Activated naive CD8-positive, alpha-beta T cell (primary cell): ENCODE measurements around the gene SRPK2.

Source experiments
- H3K27ac Mint-ChIP-seq: one replicate; pipeline ENCODE4 v1.8.0; 2021; ENCODE audit warnings: mixed read lengths
- H3K27me3 Mint-ChIP-seq: one replicate; pipeline ENCODE4 v1.8.0; 2021; ENCODE audit warnings: mixed read lengths
- H3K36me3 Mint-ChIP-seq: one replicate; pipeline ENCODE4 v1.8.0; 2021; ENCODE audit warnings: mixed read lengths
- H3K4me1 Mint-ChIP-seq: one replicate; pipeline ENCODE4 v1.8.0; 2021; ENCODE audit warnings: low read depth, mixed read lengths
- H3K4me3 Mint-ChIP-seq: one replicate; pipeline ENCODE4 v1.8.0; 2021; ENCODE audit warnings: mild to moderate bottlenecking, mixed read lengths
- H3K9me3 Mint-ChIP-seq: one replicate; pipeline ENCODE4 v1.8.0; 2021; ENCODE audit warnings: low read depth, mixed read lengths

SRPK2 gene

GRCh38 chr7:105224884-105225651 lies 163.7 kb downstream of the SRPK2 start:
- Mint-ChIP-seq H3K4me3 (no peak overlapping the region), H3K4me1 (peaks cover 35% of the 10 kb centered on the region), H3K9me3 (no peaks in the 10 kb centered on the region), H3K27ac (no peak overlapping the region), H3K36me3 (peaks cover 7% of the 10 kb centered on the region), H3K27me3 (no peaks in the 10 kb centered on the region)

- Mint-ChIP-seq H3K36me3 (peaks cover 5% of the 10 kb centered on the region), H3K9me3 (no peaks in the 10 kb centered on the region), H3K27ac (no peak overlapping the region), H3K4me1 (peaks cover 39% of the 10 kb centered on the region), H3K27me3 (no peaks in the 10 kb centered on the region), H3K4me3 (no peak overlapping the region)
These were observed 165.8 kb downstream of the SRPK2 start for GRCh38 chr7:105222953-105223352.

DNA sequence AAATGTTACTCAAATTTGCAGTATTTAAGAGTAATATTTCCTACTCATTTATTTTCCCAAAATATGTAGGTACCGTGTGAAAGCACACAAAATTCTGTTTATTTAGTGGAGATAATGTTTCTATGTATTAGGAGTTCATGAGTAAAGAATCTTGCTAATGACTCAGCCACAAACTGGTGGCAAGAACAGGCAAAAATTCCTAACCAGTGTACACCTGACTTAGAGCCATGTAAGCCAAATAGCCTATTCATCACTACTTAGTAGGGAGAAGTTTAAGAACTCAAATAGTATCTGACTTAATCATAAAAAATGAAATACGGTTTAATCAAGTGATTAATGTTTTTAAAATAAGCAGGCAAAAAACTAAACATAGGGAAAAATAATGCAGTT lies 169.0 kb downstream of the SRPK2 start:
- Mint-ChIP-seq H3K4me1 (peaks cover 49% of the 10 kb centered on the region), H3K27ac (no peak overlapping the region)

GRCh38 chr7:105218939-105219770 lies 169.6 kb downstream of the SRPK2 start:
- Mint-ChIP-seq H3K9me3 (no peaks in the 10 kb centered on the region), H3K27ac (no peak overlapping the region), H3K27me3 (no peaks in the 10 kb centered on the region), H3K4me3 (no peak overlapping the region), H3K36me3 (peaks cover 2% of the 10 kb centered on the region), H3K4me1 (peaks cover 50% of the 10 kb centered on the region)

More for the DNA sequence above, 169.0 kb downstream of the SRPK2 start:
- H3K9me3 Mint-ChIP-seq = no peaks in the 10 kb centered on the region
- no peak overlapping the region for H3K4me3 Mint-ChIP-seq
- peaks cover 2% of the 10 kb centered on the region for H3K36me3 Mint-ChIP-seq
- no peaks in the 10 kb centered on the region for H3K27me3 Mint-ChIP-seq

- peaks cover 54% of the 10 kb centered on the region for H3K4me1 Mint-ChIP-seq
- H3K27ac Mint-ChIP-seq = peak overlapping the region; percentile 58
- peaks cover 2% of the 10 kb centered on the region for H3K36me3 Mint-ChIP-seq
- H3K27me3 Mint-ChIP-seq = no peaks in the 10 kb centered on the region
- no peaks in the 10 kb centered on the region for H3K9me3 Mint-ChIP-seq
- H3K4me3 Mint-ChIP-seq = no peak overlapping the region
These were observed 170.5 kb downstream of the SRPK2 start for GRCh38 chr7:105218215-105218614.

DNA sequence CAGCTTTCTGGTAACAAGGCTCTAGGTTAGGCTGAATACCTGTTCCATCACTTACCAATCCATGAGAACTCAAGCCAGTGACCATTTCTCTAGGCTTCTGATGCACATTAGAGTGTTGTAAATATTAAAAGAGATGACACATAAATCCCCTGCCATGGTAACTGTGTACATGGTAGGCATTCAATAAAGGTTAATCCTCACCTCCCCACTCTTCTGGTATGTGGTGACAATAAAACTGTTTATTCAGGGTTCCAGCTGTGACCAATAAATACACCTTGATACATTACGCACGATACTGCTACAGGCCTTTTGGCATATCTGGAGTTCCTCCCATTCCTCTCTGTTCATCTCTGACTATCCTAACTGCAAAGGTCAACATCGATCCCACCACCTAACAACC lies 171.9 kb downstream of the SRPK2 start:
- Mint-ChIP-seq H3K4me1 (peaks cover 54% of the 10 kb centered on the region), H3K4me3 (no peak overlapping the region), H3K27ac (no peak overlapping the region), H3K27me3 (no peaks in the 10 kb centered on the region), H3K36me3 (peaks cover 2% of the 10 kb centered on the region), H3K9me3 (no peaks in the 10 kb centered on the region)

DNA sequence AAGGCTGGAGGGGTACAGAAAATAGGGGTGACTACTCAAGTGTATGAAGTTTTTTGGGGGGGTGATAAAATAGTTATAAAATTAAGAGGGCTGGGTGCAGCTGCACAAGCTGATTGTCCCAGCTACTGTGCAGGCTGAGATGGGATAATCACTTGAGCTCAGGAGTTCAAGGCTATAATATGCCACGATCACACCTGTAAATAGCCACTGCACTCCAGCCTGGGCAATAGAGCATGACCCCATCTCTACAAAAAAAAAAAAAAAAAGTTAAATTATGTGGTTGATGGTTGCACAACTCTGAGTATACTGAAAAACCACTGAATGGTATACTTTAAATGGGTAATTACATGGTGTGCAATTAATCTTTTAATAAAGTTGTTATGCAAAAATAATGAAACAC lies 172.9 kb downstream of the SRPK2 start:
- Mint-ChIP-seq H3K9me3 (no peaks in the 10 kb centered on the region), H3K27me3 (no peaks in the 10 kb centered on the region), H3K4me3 (no peak overlapping the region), H3K27ac (no peak overlapping the region), H3K4me1 (peaks cover 55% of the 10 kb centered on the region), H3K36me3 (peaks cover 2% of the 10 kb centered on the region)

DNA sequence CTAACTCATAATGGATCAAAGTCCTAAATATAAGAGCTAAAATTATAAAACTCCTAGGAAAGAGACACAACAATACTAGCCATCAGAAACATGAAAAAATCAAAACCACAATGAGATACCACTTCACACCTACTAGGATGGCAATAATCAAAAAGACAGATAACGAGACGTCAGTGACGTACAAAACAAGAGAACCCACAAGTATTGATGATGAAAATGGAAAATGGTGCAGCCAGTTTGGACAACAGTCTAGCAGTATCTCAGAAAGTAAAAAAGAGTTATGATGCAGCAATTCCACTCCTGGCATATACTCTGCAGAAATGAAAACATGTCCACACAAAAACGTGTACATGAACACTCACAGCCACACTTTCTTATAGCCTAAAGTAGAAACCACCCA lies 173.5 kb downstream of the SRPK2 start:
- peaks cover 2% of the 10 kb centered on the region for H3K36me3 Mint-ChIP-seq
- H3K4me1 Mint-ChIP-seq = peaks cover 58% of the 10 kb centered on the region

GRCh38 chr7:105213611-105214010 lies 175.1 kb downstream of the SRPK2 start:
- Mint-ChIP-seq H3K27ac (no peak overlapping the region), H3K27me3 (no peaks in the 10 kb centered on the region), H3K9me3 (no peaks in the 10 kb centered on the region), H3K4me3 (no peak overlapping the region), H3K36me3 (peaks cover 2% of the 10 kb centered on the region), H3K4me1 (peaks cover 69% of the 10 kb centered on the region)

More for the DNA sequence above, 173.5 kb downstream of the SRPK2 start:
- Mint-ChIP-seq H3K9me3 (no peaks in the 10 kb centered on the region), H3K27ac (no peak overlapping the region), H3K4me3 (no peak overlapping the region), H3K27me3 (no peaks in the 10 kb centered on the region)

GRCh38 chr7:105212212-105212611 lies 176.5 kb downstream of the SRPK2 start:
- Mint-ChIP-seq H3K4me1 (peaks cover 72% of the 10 kb centered on the region), H3K27ac (no peak overlapping the region), H3K36me3 (peaks cover 4% of the 10 kb centered on the region)

GRCh38 chr7:105210721-105211205 lies 178.0 kb downstream of the SRPK2 start:
- Mint-ChIP-seq H3K9me3 (no peaks in the 10 kb centered on the region), H3K27ac (no peak overlapping the region), H3K4me1 (peaks cover 79% of the 10 kb centered on the region), H3K36me3 (peaks cover 4% of the 10 kb centered on the region), H3K4me3 (peak overlapping the region; percentile 58), H3K27me3 (no peaks in the 10 kb centered on the region)

More at GRCh38 chr7:105212212-105212611, 176.5 kb downstream of the SRPK2 start:
- H3K4me3 Mint-ChIP-seq = no peak overlapping the region
- H3K9me3 Mint-ChIP-seq = no peaks in the 10 kb centered on the region
- H3K27me3 Mint-ChIP-seq = no peaks in the 10 kb centered on the region

DNA sequence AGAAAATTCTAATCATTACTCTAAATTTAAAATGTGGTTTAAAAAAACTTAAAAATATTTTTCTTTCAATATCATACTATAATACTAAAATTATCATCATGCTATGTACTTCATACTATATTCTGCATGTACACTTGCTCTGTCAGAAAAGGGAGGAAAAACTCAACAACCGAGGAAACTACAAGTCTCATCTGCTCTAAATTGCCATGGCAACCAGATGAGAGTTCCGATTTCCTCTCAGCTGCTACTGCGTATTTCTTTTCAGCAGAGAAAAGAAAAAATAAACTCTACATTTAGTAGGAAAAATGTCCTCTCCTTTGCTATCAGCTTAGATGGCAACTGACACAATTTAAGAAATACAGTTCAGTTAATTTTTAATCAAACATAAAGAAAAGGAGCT lies 178.9 kb downstream of the SRPK2 start:
- peaks cover 2% of the 10 kb centered on the region for H3K36me3 Mint-ChIP-seq
- no peaks in the 10 kb centered on the region for H3K27me3 Mint-ChIP-seq
- no peak overlapping the region for H3K4me3 Mint-ChIP-seq
- no peak overlapping the region for H3K27ac Mint-ChIP-seq
- no peaks in the 10 kb centered on the region for H3K9me3 Mint-ChIP-seq
- peaks cover 80% of the 10 kb centered on the region for H3K4me1 Mint-ChIP-seq

DNA sequence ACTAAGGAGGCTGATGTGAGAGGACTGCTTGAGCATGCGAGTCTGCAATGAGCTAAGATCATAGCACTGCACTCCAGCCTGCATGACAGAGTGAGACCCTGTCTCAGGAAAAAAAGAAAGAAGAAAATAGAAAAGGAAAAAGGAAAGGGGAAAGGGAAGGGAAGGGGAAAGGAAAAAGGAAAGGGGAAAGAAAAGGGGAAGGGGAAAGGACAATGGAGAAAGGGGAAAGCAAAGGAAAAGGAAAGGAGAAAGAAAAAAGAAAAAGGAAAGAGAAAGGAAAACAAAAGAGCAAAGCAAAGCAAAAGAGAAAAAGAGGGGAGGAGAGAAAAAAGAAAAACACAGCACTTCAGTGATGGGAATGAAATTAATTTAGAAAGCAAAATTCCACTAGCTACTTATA lies 179.3 kb downstream of the SRPK2 start:
- Mint-ChIP-seq H3K27ac (peak overlapping the region; percentile 50), H3K36me3 (peaks cover 2% of the 10 kb centered on the region), H3K4me1 (peaks cover 79% of the 10 kb centered on the region), H3K27me3 (no peaks in the 10 kb centered on the region), H3K9me3 (no peaks in the 10 kb centered on the region), H3K4me3 (peak overlapping the region; percentile 46)

DNA sequence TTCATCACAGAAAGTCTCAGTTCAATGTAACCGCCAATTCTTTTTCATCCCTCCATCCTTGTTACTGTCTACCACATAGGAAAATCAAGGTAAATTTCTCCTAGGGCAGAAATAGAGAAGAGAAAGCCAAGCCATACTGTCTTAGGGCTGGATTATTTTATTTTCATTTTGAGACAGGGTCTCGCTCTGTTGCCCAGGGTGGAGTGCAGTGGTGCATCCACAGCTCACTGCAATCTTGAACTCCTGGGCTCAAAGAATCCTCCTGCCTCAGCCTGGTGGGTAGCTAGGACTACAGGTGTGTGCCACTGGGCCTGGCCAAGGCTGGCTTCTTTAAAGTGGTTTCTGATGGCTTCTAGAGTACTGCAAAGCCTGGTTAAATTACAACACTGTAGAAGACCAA lies 181.7 kb downstream of the SRPK2 start:
- H3K27me3 Mint-ChIP-seq = no peaks in the 10 kb centered on the region
- no peak overlapping the region for H3K27ac Mint-ChIP-seq
- H3K36me3 Mint-ChIP-seq = peaks cover 7% of the 10 kb centered on the region
- H3K4me1 Mint-ChIP-seq = peaks cover 60% of the 10 kb centered on the region
- no peaks in the 10 kb centered on the region for H3K9me3 Mint-ChIP-seq
- H3K4me3 Mint-ChIP-seq = no peak overlapping the region

DNA sequence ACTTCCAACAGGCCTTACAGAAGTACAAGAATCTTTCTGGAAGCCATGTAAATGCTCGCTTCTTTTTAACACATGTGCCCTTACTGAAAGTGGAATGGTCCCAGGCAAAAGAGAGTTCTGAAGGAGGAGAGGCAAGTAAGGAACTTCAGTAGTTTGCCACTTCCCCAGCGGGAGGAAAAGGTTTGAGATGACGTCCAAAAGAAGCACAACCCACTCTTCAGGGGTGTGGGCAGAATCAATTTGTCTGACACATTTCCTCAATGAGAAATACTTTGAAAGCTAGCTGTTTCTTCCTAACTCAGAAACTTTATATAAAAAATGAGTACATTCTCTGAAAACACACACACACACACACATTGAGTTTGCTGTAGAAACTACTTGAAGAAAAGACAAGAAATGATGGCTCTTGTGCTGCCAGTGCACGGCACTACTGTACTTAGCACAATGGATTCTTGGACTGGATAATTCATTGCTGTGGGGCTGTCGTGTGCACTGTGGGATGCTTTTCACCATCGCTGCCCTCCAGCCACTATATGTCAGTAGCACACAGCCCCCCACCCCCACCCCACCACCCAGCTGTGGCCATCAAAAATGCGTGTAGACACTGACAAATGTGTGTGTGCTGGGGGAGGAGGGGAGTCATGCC lies 183.0 kb downstream of the SRPK2 start:
- peak overlapping the region; percentile 84 for H3K27ac Mint-ChIP-seq
- peaks cover 10% of the 10 kb centered on the region for H3K36me3 Mint-ChIP-seq
- H3K4me3 Mint-ChIP-seq = peak overlapping the region; percentile 52
- peaks cover 51% of the 10 kb centered on the region for H3K4me1 Mint-ChIP-seq
- no peaks in the 10 kb centered on the region for H3K9me3 Mint-ChIP-seq
- H3K27me3 Mint-ChIP-seq = no peaks in the 10 kb centered on the region
